BE2C (cell line): ENCODE data around the gene C2orf68.
"Not testable (repeated sequence)": the region's sequence is repeated elsewhere in the genome, so short reads cannot be mapped to it uniquely, and the experiment has no call there.

Experiments used
- DNase-seq: peaks from one replicate; pipeline ENCODE4 v3.0.0-alpha.2; 2020
- H3K27me3 ChIP-seq: fragments of 250-450 bp; sonication (Bioruptor Pico); 2 replicates; pipeline ENCODE4 v1.5.1; 2020; ENCODE audit warnings: mild to moderate bottlenecking
- H3K36me3 ChIP-seq: fragments of 250-450 bp; sonication (Bioruptor Pico); 2 replicates; pipeline ENCODE4 v1.5.1; 2020; ENCODE audit warnings: mild to moderate bottlenecking
- H3K4me1 ChIP-seq: fragments of 250-450 bp; sonication (Bioruptor Pico); 2 replicates; pipeline ENCODE4 v1.5.1; 2020
- H3K4me3 ChIP-seq: 2 replicates; pipeline ENCODE4 v1.5.1; 2011; ENCODE audit warnings: low read depth, low read length
- H3K9me3 ChIP-seq: fragments of 250-450 bp; sonication (Bioruptor Pico); 2 replicates; pipeline ENCODE4 v1.5.1; 2020
- CTCF ChIP-seq: IDR thresholded peaks from 2 replicates; pipeline ENCODE4 v1.5.1; 2012; ENCODE audit warnings: mild to moderate bottlenecking, low read depth, low read length

The C2orf68 gene

GRCh38 chr2:85597241-85597640 is 14.6 kb downstream of the C2orf68 start:
- H3K36me3 ChIP-seq, result no peaks in the 10 kb centered on the region
- H3K4me3 ChIP-seq, result no peak overlapping the region
- no peak for TF ChIP-seq CTCF
- no peaks in the 10 kb centered on the region for H3K9me3 ChIP-seq
- no peaks in the 10 kb centered on the region for H3K27me3 ChIP-seq
- no peak for DNase-seq
- H3K4me1 ChIP-seq, result no peaks in the 10 kb centered on the region

- H3K9me3 ChIP-seq, result no peaks in the 10 kb centered on the region
- no peaks in the 10 kb centered on the region for H3K4me1 ChIP-seq
- peak overlapping the region; percentile 76 for H3K4me3 ChIP-seq
- TF ChIP-seq CTCF, result no peak
- H3K36me3 ChIP-seq, result no peaks in the 10 kb centered on the region
- H3K27me3 ChIP-seq, result no peaks in the 10 kb centered on the region
- DNase-seq, result no peak
Observed at GRCh38 chr2:85596486-85597143, 15.3 kb downstream of the C2orf68 start.

- no peaks in the 10 kb centered on the region for H3K27me3 ChIP-seq
- TF ChIP-seq CTCF, result no peak
- no peaks in the 10 kb centered on the region for H3K36me3 ChIP-seq
- DNase-seq, result no peak
- H3K9me3 ChIP-seq, result no peaks in the 10 kb centered on the region
- H3K4me1 ChIP-seq, result no peaks in the 10 kb centered on the region
- H3K4me3 ChIP-seq, result peak overlapping the region; percentile 76
Observed at GRCh38 chr2:85596026-85596333, 15.9 kb downstream of the C2orf68 start.

- DNase-seq, result peak; percentile 89
- Histone ChIP-seq H3K4me1 (no peaks in the 10 kb centered on the region), H3K9me3 (no peaks in the 10 kb centered on the region), H3K36me3 (no peaks in the 10 kb centered on the region), H3K27me3 (no peaks in the 10 kb centered on the region), H3K4me3 (peak within 1 kb of the TSS; percentile 76)
- TF ChIP-seq CTCF, result no peak
Observed at GRCh38 chr2:85595301-85596025, 16.4 kb downstream of the C2orf68 start, which contains the start of gene RNF181. Gene RNF181 (plus strand): TSS chr2:85595745. CDS start chr2:85595764, 19 bp downstream.

- Histone ChIP-seq H3K4me3 (peak overlapping the region; percentile 76), H3K9me3 (no peaks in the 10 kb centered on the region), H3K27me3 (no peaks in the 10 kb centered on the region), H3K36me3 (no peaks in the 10 kb centered on the region), H3K4me1 (no peaks in the 10 kb centered on the region)
- no peak for DNase-seq
- no peak for TF ChIP-seq CTCF
Observed at GRCh38 chr2:85594715-85595300, 17.1 kb downstream of the C2orf68 start.

GRCh38 chr2:85593023-85593422 is 18.8 kb downstream of the C2orf68 start:
- H3K36me3 ChIP-seq, result no peaks in the 10 kb centered on the region
- H3K4me1 ChIP-seq, result no peaks in the 10 kb centered on the region
- H3K4me3 ChIP-seq, result no peak overlapping the region
- no peaks in the 10 kb centered on the region for H3K9me3 ChIP-seq
- DNase-seq, result no peak
- H3K27me3 ChIP-seq, result no peaks in the 10 kb centered on the region
- no peak for TF ChIP-seq CTCF

- not testable (repeated sequence) for H3K9me3 ChIP-seq, H3K36me3 ChIP-seq, H3K27me3 ChIP-seq, H3K4me3 ChIP-seq, DNase-seq, H3K4me1 ChIP-seq
Observed at GRCh38 chr2:85592299-85592698, 19.6 kb downstream of the C2orf68 start.
